Measurements from ENCODE around the gene ANKH. TPM values are rescaled to one million over a fixed set of nuclear protein-coding genes. Genes with fewer than 3 reads are reported as not detected.
A peak's percentile ranks its signal among the peaks of the same experiment; 100 is the strongest.
"Not testable (repeated sequence)": the region's sequence is repeated elsewhere in the genome, so short reads cannot be mapped to it uniquely, and the experiment has no call there.

Gene ANKH
- total RNA-seq, 1 experiment from 2014 or later = 8.0 TPM

- no peak for DNase-seq (ENCODE audit: low spot score)
Measured at GRCh38 chr5:14884062-14884612, 12.6 kb upstream of the ANKH start.

DNA sequence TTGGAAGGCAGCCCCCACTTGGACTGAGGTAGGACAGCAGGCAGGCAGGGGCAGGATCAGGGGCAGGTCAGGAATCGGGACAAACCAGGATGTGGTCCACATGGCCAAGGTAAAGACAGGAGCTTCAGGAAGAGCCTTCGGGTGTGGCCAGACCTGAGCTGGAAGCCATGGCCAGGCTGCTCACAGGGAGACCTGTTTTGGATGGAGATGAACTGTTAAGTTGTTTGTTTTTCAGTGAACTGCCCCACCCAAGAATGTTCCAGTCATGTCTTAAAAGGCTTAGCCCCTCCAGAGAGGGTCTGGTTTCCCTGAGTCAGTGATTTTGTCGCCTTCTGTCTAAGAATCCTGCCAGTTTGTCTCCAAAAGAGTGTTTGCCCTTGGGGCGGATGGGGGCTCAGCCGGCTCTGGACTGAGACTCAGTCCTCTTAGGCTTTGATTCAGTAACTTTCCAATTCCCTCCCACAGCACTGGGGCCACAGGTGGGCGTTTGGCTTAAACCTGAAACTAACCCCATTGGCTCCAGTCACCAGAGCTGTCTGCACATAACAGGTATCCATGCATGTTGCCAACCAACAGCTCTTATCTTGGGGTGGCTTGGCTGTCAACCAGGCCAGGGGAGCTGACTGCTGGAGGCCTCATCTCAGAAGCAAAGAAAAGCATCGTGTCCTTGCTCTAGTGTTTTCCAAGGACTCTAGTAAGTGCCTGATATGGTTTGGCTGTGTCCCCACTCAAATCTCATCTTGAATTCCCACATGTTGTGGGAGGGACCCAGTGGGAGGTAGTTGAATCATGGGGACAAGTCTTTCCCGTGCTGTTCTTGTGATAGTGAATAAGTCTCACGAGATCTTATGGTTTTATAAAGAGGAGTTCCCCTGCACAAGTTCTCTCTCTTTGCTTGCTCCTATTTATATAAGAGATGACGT, 11.3 kb upstream of the ANKH start:
- DNase-seq (ENCODE audit: low spot score) = no peak

DNA sequence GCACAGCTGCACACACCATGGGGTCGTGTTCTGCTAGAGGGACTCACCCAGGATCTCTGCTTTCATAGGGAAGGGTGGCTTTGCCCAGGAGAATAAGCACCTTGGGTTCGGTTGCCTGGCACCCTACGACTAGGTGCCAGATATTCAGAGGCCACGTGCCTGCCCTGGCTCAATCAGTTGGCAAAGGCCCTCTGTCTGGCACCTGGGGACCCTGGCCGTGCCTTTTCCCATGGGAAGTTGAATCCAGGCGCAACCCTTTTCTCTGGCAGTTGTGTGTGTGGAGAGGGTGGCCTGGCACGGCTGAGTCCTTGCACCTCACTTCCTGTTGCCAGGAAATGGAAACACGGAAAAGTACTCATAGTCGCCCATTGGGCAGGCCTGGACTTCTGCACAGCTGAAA, 10.2 kb upstream of the ANKH start:
- no peak for DNase-seq (ENCODE audit: low spot score)

GRCh38 chr5:14880688-14881087, 9.1 kb upstream of the ANKH start:
- no peak for DNase-seq (ENCODE audit: low spot score)

GRCh38 chr5:14879937-14880589, 8.5 kb upstream of the ANKH start:
- DNase-seq (ENCODE audit: low spot score) = no peak

GRCh38 chr5:14879393-14879792, 7.8 kb upstream of the ANKH start:
- DNase-seq (ENCODE audit: low spot score) = peak; percentile 19

- DNase-seq (ENCODE audit: low spot score) = not testable (repeated sequence)
Measured at GRCh38 chr5:14878192-14878591, 6.6 kb upstream of the ANKH start.

DNA sequence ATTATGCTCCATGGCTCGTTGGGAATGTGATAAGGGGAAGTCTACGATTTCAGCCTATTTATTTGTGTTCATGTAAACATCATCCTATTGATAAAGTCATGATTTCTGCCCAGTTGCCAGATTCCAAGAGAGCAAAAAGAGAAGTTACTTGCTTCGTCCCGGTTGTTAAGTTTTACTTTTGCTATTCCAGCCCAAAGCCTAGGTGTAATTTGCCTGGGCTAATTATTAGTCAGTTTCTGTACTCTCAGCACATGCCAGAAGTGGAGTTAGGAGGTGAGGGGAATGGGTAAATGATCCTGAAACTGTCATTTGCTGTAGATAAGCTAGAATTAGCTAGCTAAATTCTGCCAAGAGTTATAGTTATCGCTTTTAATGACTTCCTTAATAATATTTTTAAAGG, 4.5 kb upstream of the ANKH start:
- no peak for DNase-seq (ENCODE audit: low spot score)

DNA sequence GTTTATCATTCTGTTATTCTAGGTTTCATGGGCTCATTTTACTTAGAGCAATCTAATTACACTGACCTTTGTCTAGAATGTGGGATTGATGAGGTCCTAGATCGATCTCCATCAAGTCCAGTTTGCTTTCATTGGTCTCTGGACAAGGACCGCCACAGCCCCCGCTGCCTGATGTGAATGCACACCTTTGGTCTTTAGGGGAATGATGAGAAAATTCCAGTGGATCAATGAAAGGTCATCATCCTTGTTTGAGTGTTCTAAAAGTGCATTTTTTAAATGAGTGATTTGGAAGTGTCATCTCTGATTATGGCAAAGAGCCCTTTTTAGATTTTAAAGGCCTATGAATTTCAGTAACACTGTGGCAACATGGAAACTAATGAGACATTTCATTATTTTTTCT, 2.2 kb upstream of the ANKH start:
- no peak for DNase-seq (ENCODE audit: low spot score)

- DNase-seq (ENCODE audit: low spot score) = no peak
Measured at GRCh38 chr5:14873093-14873492, 1.5 kb upstream of the ANKH start.

DNA sequence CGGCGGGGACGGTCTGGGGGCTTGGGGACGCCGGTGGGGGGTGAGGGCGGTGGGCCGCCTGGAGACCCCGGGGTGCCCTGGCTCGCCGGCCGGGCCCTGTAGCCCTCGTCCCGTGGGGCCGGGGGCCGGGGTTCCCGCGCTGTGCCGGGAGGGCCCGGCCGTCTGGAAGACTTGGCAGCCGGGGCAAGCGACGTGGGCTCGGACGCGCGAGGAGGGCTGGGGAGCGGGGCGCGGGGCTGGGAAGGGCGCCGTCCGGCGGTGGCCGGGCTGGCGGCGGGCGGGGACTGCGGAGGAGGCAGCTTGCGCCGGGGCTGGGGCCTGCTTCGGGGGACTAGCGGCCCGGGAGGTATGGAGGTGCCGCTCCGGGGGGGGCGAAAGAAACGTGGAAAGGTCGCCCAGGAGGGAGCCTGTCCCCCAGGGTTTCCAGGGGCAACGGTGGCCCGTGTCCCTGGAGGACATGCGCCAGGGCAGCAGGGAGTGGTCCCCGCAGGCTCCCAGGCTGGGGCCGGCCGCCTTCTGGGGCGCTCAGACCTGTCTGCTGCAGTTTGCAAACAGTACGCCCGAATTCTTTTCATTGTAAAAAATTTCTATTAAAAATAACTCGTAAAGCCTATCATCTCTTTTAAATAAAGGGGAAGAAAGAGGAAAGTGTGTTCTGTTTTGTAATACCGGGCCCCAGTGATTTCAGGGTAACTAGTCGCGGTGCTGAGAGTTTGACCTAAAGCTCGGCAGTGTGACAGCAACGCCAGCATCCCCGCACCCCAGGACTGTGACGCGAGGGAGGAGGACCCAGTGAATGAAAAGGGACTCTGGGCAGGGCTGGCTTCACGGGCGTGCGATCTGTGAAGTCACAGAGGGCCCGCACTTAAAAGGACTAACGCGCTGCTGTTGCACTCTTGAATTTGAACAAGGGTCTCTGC, 752 bp upstream of the ANKH start:
- peak; percentile 57 for DNase-seq (ENCODE audit: low spot score)

DNA sequence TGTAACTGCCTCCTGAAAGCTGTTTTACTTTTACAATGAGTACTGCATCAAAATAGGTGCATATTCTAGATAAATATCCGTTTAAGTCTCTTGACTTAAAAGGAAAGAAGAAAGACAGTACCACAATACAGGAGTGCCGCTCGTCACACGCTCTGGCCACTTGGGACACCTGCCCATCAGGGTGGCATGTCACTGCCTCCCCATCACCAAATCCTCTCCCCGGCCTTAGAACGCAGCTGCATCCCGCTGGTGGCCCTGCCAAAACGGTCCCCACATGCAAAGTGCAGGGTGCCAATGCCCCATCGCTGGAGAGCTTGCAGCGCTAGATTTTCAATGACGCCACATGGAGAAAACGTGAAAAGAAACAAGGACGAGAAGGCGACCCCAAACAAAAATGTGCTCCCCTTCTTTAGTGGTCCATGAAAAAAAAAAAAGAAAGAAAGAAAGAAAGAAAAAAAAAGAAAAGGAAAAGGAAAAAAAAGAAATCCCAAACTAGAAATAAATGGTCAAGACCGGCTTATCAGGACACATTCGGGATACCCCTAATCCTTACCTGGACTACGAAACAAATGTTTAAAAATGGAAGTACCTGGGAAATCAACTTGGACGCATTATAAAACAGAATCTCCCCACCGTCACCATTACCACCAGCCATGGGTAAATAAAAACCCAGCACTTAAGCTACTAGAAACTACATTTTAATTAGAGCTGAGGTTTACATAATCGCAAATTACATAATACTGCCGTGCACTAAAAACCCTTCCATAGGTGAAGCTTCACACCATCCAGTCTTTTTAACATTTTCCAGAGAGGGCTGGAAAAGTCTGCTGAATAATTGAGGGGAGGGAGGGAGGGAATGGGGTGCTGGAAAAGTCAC, 1.0 kb downstream of the ANKH start:
- DNase-seq (ENCODE audit: low spot score) = no peak

- DNase-seq (ENCODE audit: low spot score) = no peak
Measured at GRCh38 chr5:14869668-14870164, 1.9 kb downstream of the ANKH start.

GRCh38 chr5:14869233-14869632, 2.3 kb downstream of the ANKH start:
- no peak for DNase-seq (ENCODE audit: low spot score)

GRCh38 chr5:14868771-14869170, 2.8 kb downstream of the ANKH start:
- no peak for DNase-seq (ENCODE audit: low spot score)

- no peak for DNase-seq (ENCODE audit: low spot score)
Measured at GRCh38 chr5:14864181-14864812, 7.3 kb downstream of the ANKH start.

GRCh38 chr5:14863105-14863504, 8.5 kb downstream of the ANKH start:
- DNase-seq (ENCODE audit: low spot score) = no peak

- DNase-seq (ENCODE audit: low spot score) = no peak
Measured at GRCh38 chr5:14861123-14861765, 10.3 kb downstream of the ANKH start.

DNA sequence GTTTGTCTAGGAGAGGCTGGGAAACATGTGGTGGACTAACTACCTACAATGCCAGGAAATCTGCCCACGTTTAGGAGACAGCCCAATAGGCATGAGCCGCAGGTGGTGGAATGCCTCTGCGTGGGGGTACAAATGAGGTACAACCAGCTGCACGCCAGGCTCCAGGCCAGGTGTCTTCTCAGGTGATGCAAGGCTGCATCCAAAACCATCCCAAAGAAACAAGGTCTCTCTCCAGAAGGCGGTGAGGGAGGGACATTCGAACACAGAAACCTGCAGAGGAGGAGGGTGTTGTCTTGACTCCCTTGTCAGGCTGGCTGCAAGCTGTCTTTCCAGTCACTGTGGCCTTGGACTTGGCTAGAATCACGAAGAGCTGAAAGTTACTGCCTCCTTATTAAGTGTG, 11.6 kb downstream of the ANKH start:
- no peak for DNase-seq (ENCODE audit: low spot score)

- no peak for DNase-seq (ENCODE audit: low spot score)
Measured at GRCh38 chr5:14859150-14859549, 12.4 kb downstream of the ANKH start.
